NB4 (cell line): ENCODE data around the gene CSRP1.

Experiments
- POLR2A ChIP-seq: IDR thresholded peaks from 2 replicates; pipeline ENCODE4 v1.6.1; 2011; ENCODE audit warnings: mild to moderate bottlenecking; ENCODE audit not compliant: insufficient read length; ENCODE audit errors: extremely low read depth
- TF ChIP-seq, protein P1 (sequence below): IDR thresholded peaks from 2 replicates; pipeline ENCODE4 v1.6.1; 2011; ENCODE audit warnings: low read depth, low read length
- TF ChIP-seq, protein P2 (sequence below): IDR thresholded peaks from one replicate; pipeline ENCODE4 v1.5.1; 2012; ENCODE audit warnings: low read depth, low read length

DNA sequence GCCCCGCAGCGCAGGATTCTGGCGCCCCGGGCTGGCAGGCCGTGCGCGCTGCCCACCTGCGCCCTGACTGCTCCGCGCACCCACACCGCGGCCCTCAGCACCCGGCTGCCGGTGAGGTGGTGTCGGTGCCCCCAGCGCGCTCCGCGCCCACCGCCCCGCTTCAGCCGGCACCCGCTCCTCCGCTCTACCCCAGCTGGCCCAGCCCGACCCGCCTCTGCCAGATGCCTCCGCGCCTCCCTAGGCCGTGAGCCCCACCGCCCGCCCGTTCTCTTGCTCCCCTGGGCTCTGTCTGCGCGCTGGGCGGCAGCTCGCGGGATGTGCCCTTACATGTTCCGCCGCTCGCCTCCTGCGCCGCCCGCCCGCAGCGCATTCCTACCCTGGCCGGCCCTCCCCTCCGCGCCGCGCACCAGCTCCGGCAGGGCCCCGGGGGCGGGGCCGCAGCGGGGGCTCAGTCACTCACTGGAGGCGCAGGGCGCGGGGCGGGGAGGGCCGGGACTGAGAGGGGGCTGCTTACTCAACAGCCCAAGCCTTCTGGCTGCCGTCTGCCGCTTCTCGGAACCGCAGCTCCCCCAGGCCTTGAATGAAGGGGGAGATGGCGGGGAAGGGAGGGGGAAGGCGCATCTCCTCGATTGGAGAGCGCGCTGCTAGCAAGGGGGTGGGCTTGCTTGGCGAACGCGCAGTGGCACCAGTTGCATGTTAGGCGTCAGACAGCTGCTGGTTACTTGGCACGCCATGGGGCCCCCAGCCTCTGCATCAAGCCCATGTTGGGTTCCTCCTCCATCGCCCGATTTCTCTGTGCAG is 37.9 kb downstream of the CSRP1 start, which contains the start of gene PHLDA3:
- TF ChIP-seq, protein P1, sequence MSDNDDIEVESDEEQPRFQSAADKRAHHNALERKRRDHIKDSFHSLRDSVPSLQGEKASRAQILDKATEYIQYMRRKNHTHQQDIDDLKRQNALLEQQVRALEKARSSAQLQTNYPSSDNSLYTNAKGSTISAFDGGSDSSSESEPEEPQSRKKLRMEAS: no peak
- TF ChIP-seq, protein P2, sequence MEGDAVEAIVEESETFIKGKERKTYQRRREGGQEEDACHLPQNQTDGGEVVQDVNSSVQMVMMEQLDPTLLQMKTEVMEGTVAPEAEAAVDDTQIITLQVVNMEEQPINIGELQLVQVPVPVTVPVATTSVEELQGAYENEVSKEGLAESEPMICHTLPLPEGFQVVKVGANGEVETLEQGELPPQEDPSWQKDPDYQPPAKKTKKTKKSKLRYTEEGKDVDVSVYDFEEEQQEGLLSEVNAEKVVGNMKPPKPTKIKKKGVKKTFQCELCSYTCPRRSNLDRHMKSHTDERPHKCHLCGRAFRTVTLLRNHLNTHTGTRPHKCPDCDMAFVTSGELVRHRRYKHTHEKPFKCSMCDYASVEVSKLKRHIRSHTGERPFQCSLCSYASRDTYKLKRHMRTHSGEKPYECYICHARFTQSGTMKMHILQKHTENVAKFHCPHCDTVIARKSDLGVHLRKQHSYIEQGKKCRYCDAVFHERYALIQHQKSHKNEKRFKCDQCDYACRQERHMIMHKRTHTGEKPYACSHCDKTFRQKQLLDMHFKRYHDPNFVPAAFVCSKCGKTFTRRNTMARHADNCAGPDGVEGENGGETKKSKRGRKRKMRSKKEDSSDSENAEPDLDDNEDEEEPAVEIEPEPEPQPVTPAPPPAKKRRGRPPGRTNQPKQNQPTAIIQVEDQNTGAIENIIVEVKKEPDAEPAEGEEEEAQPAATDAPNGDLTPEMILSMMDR: no peak
- no peak for TF ChIP-seq POLR2A
